HG03139 (cell line): ENCODE measurements around the gene TAF8.

Experiments used
- ATAC-seq: cut with Tn5 transposase; IDR thresholded peaks from one replicate; pipeline ENCODE4 v1.9.1; 2021; ENCODE audit not compliant: unreplicated experiment

Gene TAF8

DNA sequence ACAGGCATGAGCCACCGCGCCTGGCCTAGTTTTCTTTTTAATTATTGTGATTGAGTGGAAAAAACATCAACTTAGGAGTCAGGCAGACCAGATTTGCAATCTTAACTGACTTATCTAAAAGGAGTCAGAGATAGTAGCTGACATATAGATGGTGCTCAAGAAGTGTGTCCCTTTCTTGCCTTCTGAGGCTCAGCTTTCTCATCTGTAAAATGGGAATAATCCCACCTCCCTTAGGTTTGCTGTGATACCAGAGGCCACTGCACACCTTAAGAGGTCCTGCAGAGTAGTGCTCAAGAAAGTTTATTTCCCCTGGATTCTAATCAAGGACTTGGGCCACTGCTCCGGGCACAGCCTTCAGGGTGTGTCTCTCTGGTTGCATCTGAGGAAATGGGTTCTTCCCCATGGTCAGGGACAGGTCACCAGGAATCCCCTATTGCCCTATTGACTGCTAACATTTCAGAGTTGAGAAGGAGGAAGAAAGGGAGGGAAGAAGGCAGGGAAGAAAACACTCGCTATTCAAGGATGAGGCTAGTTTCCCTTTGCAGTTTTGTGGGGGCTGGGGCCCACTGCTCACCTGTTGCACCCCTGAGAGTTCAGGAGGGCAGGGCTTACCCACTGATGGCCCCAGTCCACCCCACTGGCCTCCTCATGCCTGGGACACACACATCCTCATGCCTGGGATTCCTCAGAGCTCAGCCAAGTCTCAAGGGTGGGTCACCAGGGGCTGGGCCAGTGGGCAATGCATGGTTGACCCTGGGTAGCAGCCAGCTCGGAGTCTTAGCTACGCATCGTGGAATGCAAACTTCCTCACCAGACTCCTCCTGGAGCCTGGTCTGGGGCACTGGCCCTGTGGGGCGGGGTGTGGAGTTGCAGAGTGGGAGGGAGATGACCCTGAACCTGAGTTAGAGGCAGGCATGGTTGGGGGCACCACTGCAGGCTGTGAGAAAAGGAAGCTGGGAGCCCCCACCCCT lies 70.9 kb downstream of the TAF8 start:
- no peak for ATAC-seq

DNA sequence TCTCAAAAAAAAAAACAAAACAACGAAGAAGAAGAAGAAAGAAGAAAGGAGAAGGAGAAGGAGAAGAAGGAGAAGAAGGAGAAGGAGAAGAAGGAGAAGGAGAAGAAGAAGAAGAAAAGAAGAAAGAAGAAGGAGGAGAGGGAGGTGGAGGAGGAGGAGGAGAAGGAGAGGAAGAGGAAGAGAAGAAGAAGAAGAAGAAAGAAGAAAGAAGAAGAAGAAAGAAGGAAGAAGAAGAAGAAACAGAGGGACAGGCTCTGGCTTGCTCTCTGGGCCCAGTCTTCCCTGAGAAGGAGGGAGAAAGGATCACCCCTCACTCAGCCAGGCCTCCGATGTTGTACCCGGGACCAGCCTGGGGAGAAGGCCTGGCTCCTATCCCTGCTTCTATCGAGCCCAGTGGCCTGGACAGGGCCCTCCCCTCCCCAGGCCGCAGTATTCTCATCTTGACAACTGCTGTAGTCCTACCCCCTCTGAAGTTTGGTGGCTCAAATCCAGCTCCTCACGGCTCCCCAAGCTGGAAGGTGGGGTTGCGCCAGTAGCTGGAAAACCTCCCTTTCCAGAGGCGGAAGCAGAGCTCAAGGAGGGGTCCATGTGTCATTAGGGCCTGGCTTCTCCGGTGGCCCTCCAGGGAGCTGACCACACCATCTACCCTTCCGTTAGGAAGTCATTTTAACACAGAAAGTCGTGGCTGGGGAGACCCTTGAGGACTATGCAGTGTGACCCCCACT lies 73.2 kb downstream of the TAF8 start:
- ATAC-seq = no peak

DNA sequence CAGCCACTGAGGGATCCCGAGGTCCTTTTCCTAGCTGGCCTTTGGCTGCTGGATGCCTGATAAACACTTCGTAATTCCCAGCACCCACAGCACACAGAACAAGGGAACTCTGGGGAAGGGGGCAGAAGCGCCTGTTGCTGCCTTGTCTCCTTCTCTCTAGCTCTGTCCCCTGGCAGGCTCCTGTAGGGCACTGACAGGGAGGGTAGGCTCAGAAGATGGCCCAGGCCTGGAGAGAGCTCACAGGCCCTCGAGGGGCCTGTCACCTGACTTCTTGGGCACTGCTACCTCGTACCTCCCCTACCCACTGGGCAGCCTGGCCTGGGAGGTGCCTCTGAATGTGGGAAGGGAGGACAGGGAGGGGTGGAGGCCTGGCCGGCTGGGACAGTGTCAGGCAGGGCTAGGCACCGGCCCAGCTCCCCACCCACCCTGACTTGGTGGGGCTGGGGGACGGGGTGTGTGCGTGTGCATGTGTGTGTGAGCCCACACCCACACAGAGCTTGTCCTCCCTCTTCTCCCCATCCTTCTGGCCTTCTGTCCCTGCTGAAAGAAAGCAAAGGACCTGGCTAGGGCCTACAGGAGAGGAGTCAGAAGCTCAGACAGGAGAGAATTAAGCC lies 74.0 kb downstream of the TAF8 start:
- ATAC-seq = no peak

DNA sequence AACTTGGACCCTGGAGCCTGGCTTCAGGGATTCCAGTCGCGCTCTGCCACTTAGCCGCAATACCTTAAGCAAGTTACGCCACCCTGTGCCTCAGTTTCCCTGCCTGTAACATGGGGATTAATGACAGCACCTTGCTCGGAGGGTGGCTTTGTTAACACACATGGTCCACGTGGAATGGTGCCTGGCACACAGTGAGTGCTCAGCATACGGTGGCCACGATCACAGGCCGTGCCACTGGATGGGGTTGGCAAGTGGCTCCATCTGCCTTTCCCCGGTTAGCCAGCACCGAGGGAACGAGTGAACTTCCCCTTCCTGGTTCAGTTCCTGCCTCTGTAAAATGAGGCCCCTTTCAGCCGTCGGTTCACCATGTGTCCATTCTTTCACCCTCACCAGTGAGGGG lies 74.9 kb downstream of the TAF8 start:
- no peak for ATAC-seq

DNA sequence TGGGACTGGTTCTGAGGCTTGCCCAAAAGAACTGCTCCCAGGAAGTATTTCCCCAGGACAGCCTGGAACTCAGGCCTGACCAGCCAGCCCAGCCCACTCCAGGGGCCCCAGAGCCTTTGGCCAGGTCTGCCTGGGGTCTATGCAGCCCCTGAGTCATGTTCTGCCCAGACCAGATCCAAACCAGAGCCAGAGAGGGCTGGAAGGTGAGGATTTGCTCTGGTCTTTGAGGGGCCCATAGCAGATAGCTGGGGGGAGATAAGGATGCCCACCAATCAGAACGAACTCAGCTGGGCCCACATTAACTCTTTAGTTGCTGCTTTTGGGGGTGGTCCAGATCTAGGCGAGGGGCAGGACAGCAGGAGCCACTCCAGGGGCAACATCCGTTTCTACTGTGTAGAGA lies 75.3 kb downstream of the TAF8 start:
- no peak for ATAC-seq

DNA sequence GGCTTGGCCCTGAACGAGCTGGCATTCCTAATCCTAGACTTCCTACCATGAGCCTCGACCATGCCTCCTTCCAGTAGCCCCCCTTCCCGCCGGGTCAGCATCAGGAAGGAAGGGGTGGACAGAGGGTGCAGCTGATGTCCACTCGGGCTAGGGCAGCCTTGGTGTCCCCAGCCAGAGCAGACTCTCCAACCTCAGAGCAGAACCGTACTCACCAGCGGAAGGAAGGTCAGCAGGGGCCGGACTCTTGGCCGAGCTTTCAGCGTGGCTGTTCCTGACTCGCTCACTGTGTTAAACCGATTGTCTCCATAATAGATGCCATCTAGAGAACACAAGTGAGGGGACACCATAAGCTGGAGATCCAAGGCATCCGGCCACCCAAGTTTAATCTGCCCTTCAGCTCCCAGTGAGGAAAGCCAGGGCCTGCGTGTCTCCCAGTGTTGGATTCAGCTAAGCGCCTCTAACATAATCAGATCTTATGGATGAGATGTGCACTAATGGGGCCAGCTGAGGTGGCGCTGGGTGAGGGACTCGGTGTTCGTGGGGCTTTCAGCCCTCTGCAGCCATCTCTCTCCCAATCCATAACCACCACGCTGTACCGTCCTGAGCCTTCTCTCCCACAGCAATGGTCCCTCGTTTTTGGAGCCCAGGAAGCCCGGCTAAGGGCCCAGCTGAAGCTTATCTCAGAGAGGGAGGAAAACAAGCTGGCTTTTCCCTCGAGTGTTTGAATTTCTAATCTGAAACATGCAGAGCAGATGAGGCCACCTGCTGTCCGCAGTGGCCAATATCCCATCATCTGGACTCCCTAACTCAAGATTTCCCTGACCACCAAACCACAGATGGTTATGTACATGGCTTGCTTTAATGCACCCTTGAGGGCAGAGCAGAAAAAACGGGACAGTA lies 78.4 kb downstream of the TAF8 start:
- ATAC-seq = no peak

DNA sequence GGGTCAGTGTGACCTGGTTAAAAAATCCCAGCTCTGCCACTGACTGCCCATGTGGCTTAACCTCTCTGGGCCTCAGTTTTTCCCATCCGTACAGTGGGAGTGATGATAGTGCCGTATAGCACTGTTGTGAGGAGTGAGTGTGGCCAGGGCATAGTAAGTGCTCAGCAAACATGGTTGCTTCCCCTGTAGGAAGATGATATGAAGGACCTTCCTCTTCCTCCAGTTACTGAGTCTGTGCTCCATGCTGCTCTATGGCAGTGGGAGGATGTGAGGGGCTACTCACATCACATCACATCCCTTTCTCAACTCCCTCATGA lies 79.0 kb downstream of the TAF8 start:
- no peak for ATAC-seq

DNA sequence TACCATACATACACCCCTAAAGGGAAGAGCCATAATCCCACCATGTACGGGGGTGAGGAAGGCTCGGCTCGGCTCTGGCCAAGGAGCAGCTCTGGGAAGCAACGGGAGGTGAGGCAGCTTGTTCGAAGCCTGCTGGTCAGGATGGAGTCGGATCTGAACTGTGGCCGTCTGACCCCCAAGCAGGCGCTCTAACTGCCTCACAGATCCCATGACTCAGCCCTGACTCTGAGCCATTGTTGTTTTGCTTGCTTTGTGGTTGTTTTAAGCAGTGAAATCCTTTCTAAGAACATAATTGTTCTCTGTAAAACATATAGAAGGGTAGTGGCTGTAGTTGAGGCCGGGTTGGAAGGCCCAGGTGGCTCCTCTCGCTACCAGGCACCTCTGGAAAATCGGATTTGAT lies 81.2 kb downstream of the TAF8 start:
- no peak for ATAC-seq

DNA sequence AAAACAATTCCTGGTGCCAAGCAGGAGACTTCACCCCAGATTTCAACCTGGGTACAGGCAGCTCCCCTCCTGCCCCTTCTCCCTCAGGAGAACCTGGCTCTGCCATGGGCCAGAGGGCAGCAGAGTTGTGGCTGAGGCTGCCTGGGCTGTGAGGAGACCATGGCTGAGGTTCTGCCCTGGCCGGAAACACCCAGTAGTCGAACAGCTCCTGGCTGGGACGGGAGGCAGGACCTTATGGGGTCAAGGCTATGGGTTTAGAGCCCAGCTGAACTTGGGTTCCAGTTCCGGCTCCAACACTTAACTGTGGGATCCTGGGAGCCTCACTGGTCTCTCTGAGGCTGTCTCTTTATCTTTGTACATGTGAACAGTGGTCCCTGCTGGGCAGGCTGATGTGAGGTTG lies 83.6 kb downstream of the TAF8 start:
- no peak for ATAC-seq

DNA sequence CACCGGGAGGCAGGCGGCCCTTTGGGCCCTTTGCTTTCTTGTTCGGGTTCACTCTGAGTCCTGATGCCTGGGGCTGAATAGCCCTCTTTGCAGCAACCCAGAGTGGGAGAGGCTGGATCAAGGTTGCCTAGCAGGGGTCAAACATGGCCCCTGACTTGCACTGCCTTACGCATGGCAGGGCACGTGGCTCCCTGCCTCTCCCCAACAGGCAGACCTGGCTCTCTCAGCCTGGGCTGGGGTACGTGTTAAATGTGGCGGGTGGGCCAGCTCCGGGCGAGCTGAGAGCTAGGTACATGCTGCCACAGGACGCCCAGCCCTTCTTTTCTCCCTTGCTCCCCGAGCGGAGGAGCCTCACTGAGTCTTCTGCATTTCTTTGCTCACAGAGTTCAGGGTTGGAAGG lies 84.8 kb downstream of the TAF8 start:
- no peak for ATAC-seq

DNA sequence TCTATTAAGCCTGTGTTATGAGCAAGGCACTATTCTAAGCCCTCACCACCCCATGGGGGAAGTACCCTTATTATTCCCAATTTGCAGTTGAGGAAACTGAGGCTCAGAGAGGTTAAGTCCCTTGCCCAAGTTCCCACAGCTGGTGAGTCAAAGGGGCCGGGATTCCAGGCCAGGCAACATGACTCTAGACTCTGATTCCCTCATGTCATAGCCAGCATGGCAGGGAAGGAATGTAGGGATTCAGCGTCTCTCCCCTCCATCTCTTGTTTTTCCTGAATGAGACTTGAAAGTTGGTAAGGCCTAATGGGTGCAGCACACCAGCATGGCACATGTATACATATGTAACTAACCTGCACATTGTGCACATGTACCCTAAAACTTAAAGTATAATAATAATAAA lies 85.4 kb downstream of the TAF8 start:
- ATAC-seq = no peak

DNA sequence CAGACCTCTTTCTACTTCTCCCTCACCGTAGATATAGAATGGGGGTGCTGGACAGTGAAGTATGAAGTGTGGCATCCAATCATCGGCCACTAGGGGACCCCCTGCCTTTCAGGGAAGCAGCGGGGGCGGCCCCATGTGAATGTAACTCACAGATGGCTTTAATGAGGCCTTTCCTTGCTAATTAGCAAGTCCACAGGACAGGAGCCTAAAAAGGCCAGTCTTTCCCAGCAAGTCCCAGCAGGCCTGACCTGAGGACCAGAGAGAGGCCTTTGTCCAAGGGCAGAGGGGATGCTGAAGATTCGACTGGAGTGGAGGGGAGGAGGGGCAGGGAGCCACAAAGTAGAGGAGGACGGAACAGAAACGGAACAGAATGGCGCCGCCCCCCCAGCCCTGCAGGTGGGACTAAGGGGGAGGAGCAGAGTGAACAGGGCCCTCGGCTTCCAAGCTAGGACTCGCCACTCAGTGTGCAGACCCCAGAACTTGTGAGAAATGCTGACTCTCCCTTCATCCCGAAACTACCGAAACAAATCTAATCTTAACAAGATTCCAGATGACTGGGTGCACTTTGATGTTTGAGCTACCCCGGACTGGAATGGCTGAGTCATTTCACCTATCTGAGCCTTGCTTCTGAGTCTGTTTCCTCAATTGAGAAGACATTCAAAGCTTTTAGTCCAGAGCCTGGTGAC lies 86.3 kb downstream of the TAF8 start:
- no peak for ATAC-seq
